ENCODE results near the gene ADGRB2. TPM values are rescaled to one million over a fixed set of nuclear protein-coding genes. Genes with fewer than 3 reads are reported as not detected.

ADGRB2 gene
- total RNA-seq, 4 donors from 2014 or later, result 0.82 to 5.1 (median 3.9) TPM

- TF ChIP-seq CTCF (IDR thresholded peaks at IDR 0.05; ENCODE audit: low read depth), result no peak
Measured at GRCh38 chr1:31755850-31756492, 8.2 kb downstream of the ADGRB2 start.

GRCh38 chr1:31755197-31755611, 8.9 kb downstream of the ADGRB2 start:
- TF ChIP-seq CTCF (IDR thresholded peaks at IDR 0.05; ENCODE audit: low read depth), result no peak

- no peak for TF ChIP-seq CTCF (IDR thresholded peaks at IDR 0.05; ENCODE audit: low read depth)
Measured at GRCh38 chr1:31754397-31754796, 9.7 kb downstream of the ADGRB2 start.

GRCh38 chr1:31753707-31754349, 10.3 kb downstream of the ADGRB2 start:
- TF ChIP-seq CTCF (IDR thresholded peaks at IDR 0.05; ENCODE audit: low read depth), result no peak

GRCh38 chr1:31752952-31753475, 11.1 kb downstream of the ADGRB2 start:
- TF ChIP-seq CTCF (IDR thresholded peaks at IDR 0.05; ENCODE audit: low read depth), result no peak

GRCh38 chr1:31752258-31752657, 11.9 kb downstream of the ADGRB2 start:
- no peak for TF ChIP-seq CTCF (IDR thresholded peaks at IDR 0.05; ENCODE audit: low read depth)

- no peak for TF ChIP-seq CTCF (IDR thresholded peaks at IDR 0.05; ENCODE audit: low read depth)
Measured at GRCh38 chr1:31751822-31752241, 12.3 kb downstream of the ADGRB2 start.
